Smooth muscle cell (in vitro differentiated cells): ENCODE data around the gene GDI1. TPM values are rescaled to one million over a fixed set of nuclear protein-coding genes. Genes with fewer than 3 reads are reported as not detected.

Experiments
- DNase-seq: peaks from one replicate; lab custom pipeline; 2025; ENCODE audit not compliant: unreplicated experiment; lab: John Stamatoyannopoulos, UW
- H2AFZ ChIP-seq: fragments of 200-600 bp; sonication (generic); 2 replicates; pipeline ENCODE4 v1.6.0; 2016; ENCODE audit warnings: antibody characterized with exemption, low read depth, mild to moderate bottlenecking
- H3F3A ChIP-seq: fragments of 200-600 bp; sonication (generic); 2 replicates; pipeline ENCODE4 v1.6.0; 2017; ENCODE audit warnings: antibody characterized with exemption, low read depth
- H3K27ac ChIP-seq: fragments of 200-600 bp; sonication (generic); 2 replicates; pipeline ENCODE4 v1.5.1; 2016; ENCODE audit warnings: low read depth, mild to moderate bottlenecking
- H3K27me3 ChIP-seq: fragments of 200-600 bp; sonication (generic); 2 replicates; pipeline ENCODE4 v1.6.1; 2016; ENCODE audit warnings: low read depth, mild to moderate bottlenecking
- H3K36me3 ChIP-seq: fragments of 200-600 bp; sonication (generic); 2 replicates; pipeline ENCODE4 v1.5.1; 2016; ENCODE audit warnings: low read depth
- H3K4me1 ChIP-seq: fragments of 200-600 bp; sonication (generic); 2 replicates; pipeline ENCODE4 v1.5.1; 2016; ENCODE audit warnings: low read depth
- H3K4me2 ChIP-seq: fragments of 200-600 bp; sonication (generic); 2 replicates; pipeline ENCODE4 v1.6.0; 2016; ENCODE audit warnings: mild to moderate bottlenecking
- H3K4me3 ChIP-seq: fragments of 200-600 bp; sonication (generic); 2 replicates; pipeline ENCODE4 v1.5.1; 2016; ENCODE audit warnings: mild to moderate bottlenecking
- H3K79me2 ChIP-seq: fragments of 200-600 bp; sonication (generic); 2 replicates; pipeline ENCODE4 v1.6.0; 2016; ENCODE audit warnings: low read depth, mild to moderate bottlenecking
- H3K9ac ChIP-seq: fragments of 200-600 bp; sonication (generic); 2 replicates; pipeline ENCODE4 v1.6.0; 2016; ENCODE audit warnings: low read depth
- H3K9me3 ChIP-seq: fragments of 200-600 bp; sonication (generic); replicated peaks from 2 replicates; pipeline ENCODE4 v1.5.1; 2016; ENCODE audit warnings: low read depth
- H4K20me1 ChIP-seq: fragments of 200-600 bp; sonication (generic); 2 replicates; pipeline ENCODE4 v1.6.0; 2016; ENCODE audit warnings: low read depth
- WGBS: methylation state at CpG from one replicate; pipeline ENCODE4 v1.1.7; 2016; ENCODE audit warnings: low lambda C conversion rate; 5-methylcytosine and 5-hydroxymethylcytosine counted together
- polyA plus RNA-seq: library from polyadenylated mRNA; unstranded; fragments of >200 nt; fragmentation: Nextera tagmentation; extraction: Ambion mirVana; gene quantifications from 2 replicates; pipeline ENCODE4 v1.2.1, GENCODE V29; 2016
- total RNA-seq: library from RNA; depleted of rRNA; stranded (reverse); fragments of >200 nt; gene quantifications from 2 replicates; pipeline ENCODE4 v1.2.3, GENCODE V29; 2014
- TF ChIP-seq, protein P1 (sequence below): fragments of 200-600 bp; sonication (generic); IDR thresholded peaks from 2 replicates; pipeline ENCODE4 v1.5.1; 2017; ENCODE audit warnings: borderline replicate concordance, mild to moderate bottlenecking, antibody characterized with exemption; ENCODE audit not compliant: insufficient read depth, poor library complexity, severe bottlenecking

GDI1 gene
- total and polyA plus RNA-seq, 2 experiments from 2014 or later: 98.8 to 143 TPM

GRCh38 chrX:154470914-154471568 lies 34.1 kb downstream of the GDI1 start:
- H3K4me2 ChIP-seq: no peak overlapping the region
- no peaks in the 10 kb centered on the region for H3F3A ChIP-seq
- no peak overlapping the region for H3K9ac ChIP-seq
- no peaks in the 10 kb centered on the region for H3K79me2 ChIP-seq
- H4K20me1 ChIP-seq: peaks cover 20% of the 10 kb centered on the region
- no peaks in the 10 kb centered on the region for H3K9me3 ChIP-seq
- H3K27me3 ChIP-seq: no peaks in the 10 kb centered on the region
- WGBS: 93% methylated on average over 20 of the region's 23 CpGs
- no peak for DNase-seq
- no peaks in the 10 kb centered on the region for H3K36me3 ChIP-seq
- no peak overlapping the region for H3K27ac ChIP-seq
- no peak overlapping the region for H3K4me3 ChIP-seq
- TF ChIP-seq, protein P1, sequence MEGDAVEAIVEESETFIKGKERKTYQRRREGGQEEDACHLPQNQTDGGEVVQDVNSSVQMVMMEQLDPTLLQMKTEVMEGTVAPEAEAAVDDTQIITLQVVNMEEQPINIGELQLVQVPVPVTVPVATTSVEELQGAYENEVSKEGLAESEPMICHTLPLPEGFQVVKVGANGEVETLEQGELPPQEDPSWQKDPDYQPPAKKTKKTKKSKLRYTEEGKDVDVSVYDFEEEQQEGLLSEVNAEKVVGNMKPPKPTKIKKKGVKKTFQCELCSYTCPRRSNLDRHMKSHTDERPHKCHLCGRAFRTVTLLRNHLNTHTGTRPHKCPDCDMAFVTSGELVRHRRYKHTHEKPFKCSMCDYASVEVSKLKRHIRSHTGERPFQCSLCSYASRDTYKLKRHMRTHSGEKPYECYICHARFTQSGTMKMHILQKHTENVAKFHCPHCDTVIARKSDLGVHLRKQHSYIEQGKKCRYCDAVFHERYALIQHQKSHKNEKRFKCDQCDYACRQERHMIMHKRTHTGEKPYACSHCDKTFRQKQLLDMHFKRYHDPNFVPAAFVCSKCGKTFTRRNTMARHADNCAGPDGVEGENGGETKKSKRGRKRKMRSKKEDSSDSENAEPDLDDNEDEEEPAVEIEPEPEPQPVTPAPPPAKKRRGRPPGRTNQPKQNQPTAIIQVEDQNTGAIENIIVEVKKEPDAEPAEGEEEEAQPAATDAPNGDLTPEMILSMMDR: no peak
- H2AFZ ChIP-seq: no peak overlapping the region
- H3K4me1 ChIP-seq: no peaks in the 10 kb centered on the region

- no peaks in the 10 kb centered on the region for H3K27me3 ChIP-seq
- H3K9ac ChIP-seq: no peak overlapping the region
- TF ChIP-seq, protein P1: no peak
- H3F3A ChIP-seq: no peaks in the 10 kb centered on the region
- no peak overlapping the region for H2AFZ ChIP-seq
- H3K4me3 ChIP-seq: no peak overlapping the region
- H3K36me3 ChIP-seq: no peaks in the 10 kb centered on the region
- WGBS: 88% methylated on average over 20 of the region's 23 CpGs
- no peaks in the 10 kb centered on the region for H3K79me2 ChIP-seq
- H3K27ac ChIP-seq: no peak overlapping the region
- DNase-seq: no peak
- no peaks in the 10 kb centered on the region for H3K9me3 ChIP-seq
- H3K4me1 ChIP-seq: no peaks in the 10 kb centered on the region
- H4K20me1 ChIP-seq: peaks cover 17% of the 10 kb centered on the region
- no peak overlapping the region for H3K4me2 ChIP-seq
These were observed 35.1 kb downstream of the GDI1 start for GRCh38 chrX:154471839-154472684.

GRCh38 chrX:154472685-154473632 lies 36.0 kb downstream of the GDI1 start:
- Histone ChIP-seq H4K20me1 (peaks cover 17% of the 10 kb centered on the region), H3K9ac (no peak overlapping the region), H3K9me3 (no peaks in the 10 kb centered on the region), H3K36me3 (no peaks in the 10 kb centered on the region), H3K4me1 (no peaks in the 10 kb centered on the region), H2AFZ (no peak overlapping the region), H3K27ac (no peak overlapping the region), H3K4me2 (no peak overlapping the region), H3K4me3 (no peak overlapping the region), H3F3A (no peaks in the 10 kb centered on the region), H3K79me2 (no peaks in the 10 kb centered on the region), H3K27me3 (no peaks in the 10 kb centered on the region)
- TF ChIP-seq, protein P1: no peak
- 87% methylated on average over 26 of the region's 28 CpGs for WGBS
- DNase-seq: no peak
